GM12873 (cell line): ENCODE measurements around the gene ARHGAP12.

Experiments used
- TF ChIP-seq, protein P1 (sequence below): IDR thresholded peaks from 2 replicates; pipeline ENCODE4 v1.5.1; 2012; ENCODE audit warnings: low read depth, mild to moderate bottlenecking, moderate library complexity, low read length, control low read depth; ENCODE audit not compliant: insufficient read depth; ENCODE audit errors: missing control alignments

The ARHGAP12 gene

DNA sequence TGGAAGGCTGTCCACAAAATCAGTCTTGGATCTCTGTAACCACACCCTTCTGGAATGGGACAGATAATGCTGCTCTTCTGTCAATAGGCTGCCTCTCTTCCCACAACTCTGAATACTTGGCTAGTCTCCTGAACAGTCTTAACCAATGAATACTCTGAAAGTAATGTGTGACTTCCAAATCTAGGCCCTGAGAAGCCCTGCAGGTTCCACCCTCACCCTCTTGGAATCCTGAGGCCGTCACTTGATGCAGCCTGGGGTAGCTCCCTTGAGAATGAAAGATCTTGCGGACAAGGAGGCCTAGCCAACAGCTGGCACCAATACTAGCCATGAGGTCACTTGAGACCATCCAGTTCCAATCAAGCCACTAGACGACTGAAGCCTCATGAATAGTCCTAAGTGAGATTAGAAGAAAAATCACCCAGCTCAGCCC is 109.2 kb downstream of the ARHGAP12 start:
- TF ChIP-seq, protein P1, sequence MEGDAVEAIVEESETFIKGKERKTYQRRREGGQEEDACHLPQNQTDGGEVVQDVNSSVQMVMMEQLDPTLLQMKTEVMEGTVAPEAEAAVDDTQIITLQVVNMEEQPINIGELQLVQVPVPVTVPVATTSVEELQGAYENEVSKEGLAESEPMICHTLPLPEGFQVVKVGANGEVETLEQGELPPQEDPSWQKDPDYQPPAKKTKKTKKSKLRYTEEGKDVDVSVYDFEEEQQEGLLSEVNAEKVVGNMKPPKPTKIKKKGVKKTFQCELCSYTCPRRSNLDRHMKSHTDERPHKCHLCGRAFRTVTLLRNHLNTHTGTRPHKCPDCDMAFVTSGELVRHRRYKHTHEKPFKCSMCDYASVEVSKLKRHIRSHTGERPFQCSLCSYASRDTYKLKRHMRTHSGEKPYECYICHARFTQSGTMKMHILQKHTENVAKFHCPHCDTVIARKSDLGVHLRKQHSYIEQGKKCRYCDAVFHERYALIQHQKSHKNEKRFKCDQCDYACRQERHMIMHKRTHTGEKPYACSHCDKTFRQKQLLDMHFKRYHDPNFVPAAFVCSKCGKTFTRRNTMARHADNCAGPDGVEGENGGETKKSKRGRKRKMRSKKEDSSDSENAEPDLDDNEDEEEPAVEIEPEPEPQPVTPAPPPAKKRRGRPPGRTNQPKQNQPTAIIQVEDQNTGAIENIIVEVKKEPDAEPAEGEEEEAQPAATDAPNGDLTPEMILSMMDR, result no peak

DNA sequence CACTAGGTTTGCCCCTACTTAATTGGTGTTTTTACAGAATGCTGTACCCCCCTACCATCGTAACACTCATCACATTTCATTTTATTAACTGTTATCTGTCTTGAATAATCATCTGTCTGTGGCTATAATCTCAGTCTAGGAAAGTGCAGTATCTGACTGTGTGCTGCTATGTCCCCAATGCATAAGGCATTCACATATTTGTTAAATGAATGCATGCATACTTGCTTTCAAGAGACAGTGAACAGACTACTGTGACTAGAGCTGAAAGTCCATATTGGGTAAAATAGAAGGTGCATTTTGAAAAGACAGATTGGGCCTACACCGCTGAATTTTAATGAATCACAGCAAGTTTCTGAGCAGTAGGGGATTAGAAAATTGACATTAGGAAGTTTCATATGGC is 112.3 kb downstream of the ARHGAP12 start:
- TF ChIP-seq, protein P1, result no peak

DNA sequence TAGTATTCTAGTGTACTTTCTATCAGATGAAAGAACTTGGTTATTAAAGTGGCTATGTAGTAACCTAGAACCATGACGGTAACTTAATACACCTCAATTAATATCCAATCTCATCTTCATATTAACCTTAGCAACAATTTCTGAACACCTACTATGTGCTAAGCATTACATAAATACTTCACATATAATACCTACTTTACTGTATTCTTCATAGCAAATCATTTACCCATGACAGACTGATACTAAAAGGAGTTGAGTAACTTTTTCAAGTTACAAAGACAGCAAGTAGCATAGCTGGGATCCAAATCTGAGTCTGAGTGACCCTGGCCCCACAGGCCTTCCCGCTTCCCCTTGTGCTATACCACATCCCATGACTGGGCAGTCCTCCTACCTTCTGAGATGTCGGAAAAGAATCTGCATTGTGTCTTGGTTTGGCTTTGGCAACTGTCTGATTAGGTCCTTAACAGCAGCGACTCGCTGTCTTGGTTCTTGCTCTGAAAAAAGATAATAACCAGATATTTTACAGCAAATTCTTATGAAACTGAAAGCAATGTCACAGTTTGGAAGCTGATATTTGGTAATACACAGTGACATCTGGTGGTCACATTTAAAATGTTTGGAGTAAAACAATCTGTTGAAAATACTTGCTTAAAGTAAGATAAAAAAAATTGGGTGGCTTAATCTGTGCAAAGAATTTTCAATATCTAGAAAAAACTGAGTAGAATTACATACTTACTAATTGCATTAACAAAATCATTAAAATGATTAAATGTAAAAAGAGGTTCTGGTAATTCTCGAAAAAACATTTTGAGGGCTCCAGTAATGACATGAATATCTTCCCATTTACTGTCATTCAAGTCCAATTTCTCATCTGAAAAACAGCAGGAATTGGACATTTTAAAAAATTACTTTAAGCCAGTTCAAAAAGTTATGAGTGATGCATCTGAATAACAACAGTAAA is 120.1 kb downstream of the ARHGAP12 start:
- TF ChIP-seq, protein P1, result no peak

DNA sequence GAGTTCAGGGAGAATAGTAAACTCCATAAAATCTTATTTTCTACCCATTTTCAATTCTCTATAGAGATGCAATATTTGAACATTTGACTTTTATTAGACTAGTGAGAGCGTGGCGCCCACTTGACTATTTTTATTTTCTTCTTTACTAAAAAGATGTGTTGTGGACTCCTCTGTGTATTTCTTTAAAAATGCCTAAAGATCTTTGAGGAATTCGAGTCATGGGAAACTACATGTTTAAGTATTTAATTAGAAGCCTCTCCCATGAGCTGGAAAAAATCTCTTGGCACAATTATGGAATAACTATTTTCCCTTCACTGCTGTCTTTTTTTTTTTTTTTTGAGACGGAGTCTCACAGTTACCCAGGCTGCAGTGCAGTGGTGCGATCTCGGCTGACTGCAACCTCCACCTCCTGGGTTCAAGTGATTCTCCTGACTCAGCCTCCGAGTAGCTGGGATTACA is 124.2 kb downstream of the ARHGAP12 start:
- TF ChIP-seq, protein P1, result no peak

DNA sequence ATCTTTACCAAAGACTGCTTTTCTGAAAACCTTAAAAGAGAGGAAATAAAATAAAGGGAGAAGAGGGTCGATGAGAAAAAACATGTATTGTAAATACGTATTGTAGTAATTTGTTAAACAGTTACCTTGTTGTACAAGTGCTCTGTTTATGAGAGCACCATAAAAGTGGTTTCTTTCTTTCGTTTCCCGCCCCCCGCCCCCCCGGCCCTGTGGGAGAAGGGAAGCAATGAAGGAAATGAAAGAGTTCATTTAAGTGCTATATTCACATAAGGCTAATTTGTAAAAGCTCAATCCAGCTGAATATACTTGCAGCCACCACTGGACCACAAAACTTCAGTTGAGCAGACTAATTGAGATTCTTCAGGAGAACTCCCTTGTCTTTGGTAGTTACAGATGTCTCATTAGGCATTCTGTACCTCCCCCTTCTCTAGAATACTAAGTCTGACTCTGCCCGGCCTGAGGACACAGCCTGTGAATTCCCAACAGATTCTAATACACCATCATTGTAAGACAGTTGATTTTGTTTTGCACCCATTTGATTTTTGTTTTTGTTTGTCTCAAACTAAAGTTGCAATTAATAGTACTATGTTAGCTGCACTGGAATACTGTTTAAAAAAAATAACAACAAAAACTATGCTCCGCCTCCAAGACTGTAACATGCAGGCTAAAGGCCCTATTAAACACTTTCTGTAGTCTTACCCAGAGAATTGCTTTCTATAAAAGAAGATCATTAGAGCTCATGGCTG is 124.9 kb downstream of the ARHGAP12 start:
- TF ChIP-seq, protein P1, result no peak

DNA sequence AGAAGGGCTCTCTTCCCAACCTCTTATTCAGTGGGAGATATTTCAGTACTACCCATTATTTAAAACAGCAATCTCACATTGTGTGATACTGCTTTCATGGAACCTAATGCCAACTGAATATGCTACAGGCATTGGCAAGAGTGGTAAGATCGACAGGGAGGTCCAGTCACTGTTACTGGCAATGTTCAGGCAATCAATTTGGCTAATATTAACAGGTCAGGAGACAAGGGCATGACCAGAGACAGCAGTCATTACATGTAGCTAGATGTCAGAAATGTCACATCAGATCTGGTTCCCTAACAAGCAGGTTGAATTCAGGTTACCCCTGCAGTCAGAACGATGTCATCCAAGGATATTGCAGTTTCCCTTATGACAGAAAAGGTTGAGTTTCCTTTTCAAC is 129.4 kb downstream of the ARHGAP12 start:
- TF ChIP-seq, protein P1, result no peak

DNA sequence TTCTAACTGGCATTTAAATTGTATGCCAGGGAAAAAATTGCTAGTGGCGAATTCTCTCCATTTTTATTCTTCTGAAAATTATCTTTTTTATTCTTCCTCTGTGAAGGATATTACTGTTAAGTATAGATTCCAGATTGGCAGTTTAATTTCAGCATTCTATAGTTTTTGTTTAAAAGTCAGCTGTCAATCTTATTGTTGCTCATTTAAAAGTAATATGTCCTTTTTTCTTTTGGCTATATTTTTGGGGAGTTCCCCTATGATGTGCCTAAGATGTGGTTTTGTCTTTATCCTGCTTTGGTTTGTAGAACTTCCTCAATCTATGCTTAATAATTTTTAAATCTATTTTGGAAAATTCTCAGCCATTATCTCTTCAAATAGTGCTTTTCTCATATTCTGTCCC is 135.9 kb downstream of the ARHGAP12 start:
- TF ChIP-seq, protein P1, result no peak
